Transverse colon (tissue), 4 donors: ENCODE results near the gene LYPD6B. TPM values are rescaled to one million over a fixed set of nuclear protein-coding genes. Genes with fewer than 3 reads are reported as not detected.

ENCODE experiments used
- DNase-seq: peaks from one replicate; pipeline ENCODE4 v3.0.0-alpha.2; 2019
- H3K27ac ChIP-seq, 4 donors: fragments of 200-600 bp; sonication (generic); 2 replicates each; pipeline ENCODE4 v1.5.1; 2016 to 2018; ENCODE audit warnings: inconsistent platforms in 4 of 4
- H3K27me3 ChIP-seq: fragments of 200-600 bp; sonication (generic); 2 replicates; pipeline ENCODE4 v1.5.1; 2017; ENCODE audit warnings: inconsistent platforms
- H3K36me3 ChIP-seq, 4 donors: fragments of 200-600 bp; sonication (generic); 2 replicates each; pipeline ENCODE4 v1.5.1; 2017 to 2019; ENCODE audit warnings: inconsistent platforms in 4 of 4
- H3K4me1 ChIP-seq, 4 donors: fragments of 200-600 bp; sonication (generic); 2 replicates each; pipeline ENCODE4 v1.5.1; 2017 to 2020; ENCODE audit warnings: inconsistent platforms in 4 of 4
- H3K4me3 ChIP-seq, 4 donors: fragments of 200-600 bp; sonication (generic); 1 replicate in 1 of 4; 2 replicates in 3 of 4; pipeline versions ENCODE4 v1.5.1 to v1.6.1; 2017 to 2019; ENCODE audit warnings: inconsistent platforms in 4 of 4
- H3K9me3 ChIP-seq, 2 donors: fragments of 200-600 bp; sonication (generic); 2 replicates each; pipeline ENCODE4 v1.5.1; 2017 to 2019; ENCODE audit warnings: inconsistent platforms in 2 of 2
- EP300 ChIP-seq: sonication (generic); formaldehyde crosslinking; IDR thresholded peaks from one replicate; pipeline ENCODE4 v1.6.1; 2017; ENCODE audit warnings: antibody characterized with exemption, low read depth
- POLR2A ChIP-seq: fragments of 450-650 bp; IDR thresholded peaks from one replicate; pipeline ENCODE4 v1.6.1; 2016; ENCODE audit warnings: antibody characterized with exemption, mild to moderate bottlenecking, moderate library complexity
- POLR2AphosphoS5 ChIP-seq, 3 donors: sonication (generic); formaldehyde crosslinking; IDR thresholded peaks; one replicate each; pipeline ENCODE4 v1.6.1; 2016; ENCODE audit warnings: antibody characterized with exemption in 3 of 3
- WGBS, 2 donors: methylation state at CpG; one replicate each; pipeline ENCODE4 v1.1.5; 2018; ENCODE audit warnings: low coverage in 1 of 2; 5-methylcytosine and 5-hydroxymethylcytosine counted together
- in situ Hi-C, 4 donors: fragments of 200-750 bp; cut with MboI; loops; one replicate each; pipeline versions ENCODE4 v1.15.0 to v1.15.1; 2017; ENCODE audit warnings: low sequenced_read_pairs in 3 of 4, low pct_ligation_motif_present in 1 of 4, low pct_unique_long_range_greater_than_20kb in 1 of 4
- intact Hi-C: fragments of 100-400 bp; cut with DNase I; formaldehyde crosslinking; loops from one replicate; pipeline ENCODE4 v1.15.1; 2023; ENCODE audit warnings: low total_unique reads
- total RNA-seq, 4 donors: library from RNA; depleted of rRNA; stranded (reverse); fragments of >200 nt; gene quantifications; one replicate each; pipeline ENCODE4 v1.1.0, GENCODE V29; 2016
- TF ChIP-seq, protein P1 (sequence below), 5 experiments: fragments of 200-600 bp in 3 of 5; fragments of 450-650 bp in 2 of 5; sonication (generic) in 3 of 5; IDR thresholded peaks; 1 replicate in 2 of 5; 2 replicates in 3 of 5; pipeline ENCODE4 v1.5.1; 2016 to 2017; ENCODE audit warnings: antibody characterized with exemption in 5 of 5, inconsistent platforms in 3 of 5, mild to moderate bottlenecking in 2 of 5, moderate library complexity in 1 of 5

The LYPD6B gene
- total RNA-seq, 4 donors from 2014 or later = 1.1 to 3.1 (median 2.6) TPM; not detected in 1

DNA sequence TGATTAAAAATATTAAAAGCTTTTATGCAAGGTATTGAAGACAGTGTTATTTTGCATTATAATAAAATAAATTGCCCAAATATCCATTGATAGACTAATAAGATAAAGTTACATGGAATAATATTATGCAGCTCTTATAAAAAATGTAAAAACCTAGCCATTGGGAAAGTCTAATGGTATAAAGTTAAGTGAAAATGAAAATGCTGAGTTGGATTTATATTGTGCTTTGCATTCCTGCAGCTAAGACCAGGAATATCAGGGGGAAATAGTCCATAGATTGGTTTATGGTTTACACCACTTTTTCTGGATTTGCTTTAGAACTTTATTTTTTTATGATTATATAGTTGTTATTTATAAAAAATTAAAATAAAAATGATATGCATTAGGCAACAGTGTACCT, 46.1 kb upstream of the LYPD6B start:
- Histone ChIP-seq H3K27me3 (no peaks in the 10 kb centered on the region), H3K9me3 (no peaks in the 10 kb centered on the region), H3K4me3 (no peak overlapping the region), H3K36me3 (no peaks in the 10 kb centered on the region), H3K27ac (no peak overlapping the region), H3K4me1 (no peaks in the 10 kb centered on the region)
- no peak for DNase-seq
- TF ChIP-seq EP300 = no peak
- intact Hi-C loops = no loop called here
- in situ Hi-C loops = loop anchor here in 3 of 4 donors (25.0 kb wide), 3 partner anchors 355 to 1055 kb away; partner anchors contain the start of gene EPC2 (in 1 of the 3)

DNA sequence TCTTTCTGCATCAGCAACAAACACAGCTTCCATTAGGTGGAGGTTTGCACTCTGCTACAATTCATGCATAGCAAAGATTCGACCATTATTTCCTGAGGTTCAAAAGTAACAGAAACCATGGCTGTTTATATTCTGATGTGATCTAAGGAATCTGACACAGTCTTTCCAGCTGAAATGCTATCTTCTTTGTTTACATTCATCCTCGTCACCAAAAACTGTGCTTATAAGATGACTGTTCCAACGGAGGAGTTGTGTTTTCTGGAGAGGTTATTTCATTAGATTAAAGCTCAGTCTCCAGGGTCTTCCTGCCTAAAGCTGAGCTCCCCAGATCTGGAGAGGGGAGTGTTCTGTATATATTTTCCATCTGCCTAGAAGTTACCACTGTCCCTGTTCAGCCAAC, 45.1 kb upstream of the LYPD6B start:
- Histone ChIP-seq H3K27ac (no peak overlapping the region), H3K9me3 (no peaks in the 10 kb centered on the region), H3K36me3 (no peaks in the 10 kb centered on the region), H3K4me1 (no peaks in the 10 kb centered on the region), H3K4me3 (no peak overlapping the region), H3K27me3 (no peaks in the 10 kb centered on the region)
- WGBS, 2 donors = 72 to 87% methylated on average over 2 to 3 of the region's 3 CpGs
- DNase-seq = no peak
- TF ChIP-seq EP300 = no peak
- no peak for TF ChIP-seq POLR2A
- TF ChIP-seq, protein P1, sequence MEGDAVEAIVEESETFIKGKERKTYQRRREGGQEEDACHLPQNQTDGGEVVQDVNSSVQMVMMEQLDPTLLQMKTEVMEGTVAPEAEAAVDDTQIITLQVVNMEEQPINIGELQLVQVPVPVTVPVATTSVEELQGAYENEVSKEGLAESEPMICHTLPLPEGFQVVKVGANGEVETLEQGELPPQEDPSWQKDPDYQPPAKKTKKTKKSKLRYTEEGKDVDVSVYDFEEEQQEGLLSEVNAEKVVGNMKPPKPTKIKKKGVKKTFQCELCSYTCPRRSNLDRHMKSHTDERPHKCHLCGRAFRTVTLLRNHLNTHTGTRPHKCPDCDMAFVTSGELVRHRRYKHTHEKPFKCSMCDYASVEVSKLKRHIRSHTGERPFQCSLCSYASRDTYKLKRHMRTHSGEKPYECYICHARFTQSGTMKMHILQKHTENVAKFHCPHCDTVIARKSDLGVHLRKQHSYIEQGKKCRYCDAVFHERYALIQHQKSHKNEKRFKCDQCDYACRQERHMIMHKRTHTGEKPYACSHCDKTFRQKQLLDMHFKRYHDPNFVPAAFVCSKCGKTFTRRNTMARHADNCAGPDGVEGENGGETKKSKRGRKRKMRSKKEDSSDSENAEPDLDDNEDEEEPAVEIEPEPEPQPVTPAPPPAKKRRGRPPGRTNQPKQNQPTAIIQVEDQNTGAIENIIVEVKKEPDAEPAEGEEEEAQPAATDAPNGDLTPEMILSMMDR (IDR thresholded peaks at IDR 0.05) = no peak
- TF ChIP-seq POLR2AphosphoS5 (IDR thresholded peaks at IDR 0.05) = no peak
- intact Hi-C loops = no loop called here
- in situ Hi-C loops = loop anchor here in 3 of 4 donors (25.0 kb wide), 3 partner anchors 356 to 1056 kb away; partner anchors contain the start of gene EPC2 (in 1 of the 3)

DNA sequence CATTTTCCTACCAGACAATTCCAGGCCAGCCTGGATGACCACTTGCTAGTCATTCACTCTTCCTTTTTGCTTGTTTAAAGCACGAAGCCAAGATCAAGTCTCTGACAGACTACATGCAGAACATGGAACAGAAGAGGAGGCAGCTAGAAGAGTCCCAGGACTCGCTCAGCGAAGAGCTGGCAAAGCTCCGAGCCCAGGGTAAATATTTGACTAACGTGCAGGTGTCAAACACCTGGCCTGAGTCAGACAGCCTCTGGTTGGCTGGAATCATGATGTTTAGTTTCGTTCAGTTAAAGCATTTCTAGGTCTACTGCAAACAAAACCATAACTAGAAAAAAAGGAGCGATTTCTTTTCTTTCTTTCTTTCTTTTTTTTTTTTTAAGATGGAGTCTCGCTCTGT, 44.2 kb upstream of the LYPD6B start:
- Histone ChIP-seq H3K4me3 (no peak overlapping the region), H3K27ac (no peak overlapping the region), H3K27me3 (no peaks in the 10 kb centered on the region), H3K9me3 (no peaks in the 10 kb centered on the region), H3K36me3 (no peaks in the 10 kb centered on the region), H3K4me1 (peaks cover 0 to 4% (median 2%) of the 10 kb centered on the region in 4 donors)
- TF ChIP-seq POLR2A (no peak), EP300 (no peak), POLR2AphosphoS5 (IDR thresholded peaks at IDR 0.05) (no peak)
- TF ChIP-seq, protein P1 (IDR thresholded peaks at IDR 0.05) = no peak
- intact Hi-C loops = no loop called here
- in situ Hi-C loops = loop anchor here in 3 of 4 donors (25.0 kb wide), 3 partner anchors 357 to 1057 kb away; partner anchors contain the start of gene EPC2 (in 1 of the 3)
- WGBS, 2 donors = 63 to 75% methylated on average over 3 to 8 of the region's 8 CpGs
- DNase-seq = peak; percentile 61

- 90% methylated on average over 6 of the region's 6 CpGs; no CpG with 5 or more reads in 1 of the 2 donors for WGBS, 2 donors
- Histone ChIP-seq H3K4me1 (peaks cover 0 to 15% (median 3%) of the 10 kb centered on the region in 4 donors), H3K27me3 (no peaks in the 10 kb centered on the region), H3K27ac (no peak overlapping the region), H3K4me3 (no peak overlapping the region), H3K9me3 (no peaks in the 10 kb centered on the region), H3K36me3 (no peaks in the 10 kb centered on the region)
- intact Hi-C loops = no loop called here
- DNase-seq = no peak
- TF ChIP-seq POLR2A (no peak), EP300 (no peak), POLR2AphosphoS5 (IDR thresholded peaks at IDR 0.05) (no peak)
- TF ChIP-seq, protein P1 (IDR thresholded peaks at IDR 0.05) = no peak
- in situ Hi-C loops = loop anchor here in 3 of 4 donors (25.0 kb wide), 3 partner anchors 360 to 1060 kb away; partner anchors contain the start of gene EPC2 (in 1 of the 3)
These were observed 41.7 kb upstream of the LYPD6B start for GRCh38 chr2:148996805-148997204.
